Measurements from ENCODE around the gene GBF1.
"Not testable (repeated sequence)": the region's sequence is repeated elsewhere in the genome, so short reads cannot be mapped to it uniquely, and the experiment has no call there.

Gene GBF1

DNA sequence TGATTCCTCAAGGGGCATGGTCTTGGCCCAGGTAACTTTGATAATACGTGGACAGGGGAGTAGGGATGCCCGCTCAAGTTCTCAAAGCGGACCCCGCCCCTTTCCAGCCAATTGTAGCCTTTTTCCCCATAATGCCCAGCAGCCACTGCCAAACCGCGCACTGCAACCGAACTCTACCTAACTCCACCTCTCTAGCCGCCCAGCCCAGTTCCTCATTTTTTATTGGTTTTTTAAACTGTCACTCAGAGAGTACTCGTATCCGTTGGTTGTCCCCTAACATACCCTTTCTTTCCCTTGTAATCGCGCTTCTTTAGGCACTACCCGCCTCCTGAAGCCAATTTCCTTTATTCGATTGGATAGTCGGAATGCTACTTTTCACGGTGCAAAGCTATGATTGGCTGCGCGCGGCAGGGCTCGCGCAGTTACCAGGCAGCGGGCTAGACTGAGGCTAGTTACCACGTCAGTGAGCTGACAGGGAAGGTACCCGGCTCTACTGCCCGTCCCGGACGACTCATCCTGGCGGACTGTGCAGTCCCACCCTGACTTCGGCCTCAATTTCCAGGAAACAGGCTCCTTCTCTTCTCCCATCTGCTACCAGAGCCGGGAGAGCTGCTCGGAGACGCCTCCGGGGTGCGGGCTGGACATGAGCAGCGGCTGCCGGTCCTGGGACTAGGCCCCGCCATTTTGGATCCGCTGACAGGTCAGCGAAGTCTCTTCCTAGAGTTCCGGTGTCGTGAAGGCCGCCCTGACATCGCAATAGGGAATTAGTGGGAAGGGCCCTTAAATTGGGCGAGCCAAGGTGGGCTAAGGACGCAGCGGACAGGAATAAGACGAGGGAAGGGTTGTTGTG, at the start of gene GBF1:
Gene GBF1 (plus strand): TSS at position 451 of the 850 bp plus-strand sequence. CDS start 13,407 bp downstream, outside the sequence.
- DNase-seq (ENCODE audit: low read depth), result peak; percentile 100

- no peak for DNase-seq (ENCODE audit: low read depth)
Observed at GRCh38 chr10:102196893-102197292, 48.4 kb upstream of the GBF1 start.

GRCh38 chr10:102198027-102198426, 47.3 kb upstream of the GBF1 start:
- DNase-seq (ENCODE audit: low read depth), result no peak

DNA sequence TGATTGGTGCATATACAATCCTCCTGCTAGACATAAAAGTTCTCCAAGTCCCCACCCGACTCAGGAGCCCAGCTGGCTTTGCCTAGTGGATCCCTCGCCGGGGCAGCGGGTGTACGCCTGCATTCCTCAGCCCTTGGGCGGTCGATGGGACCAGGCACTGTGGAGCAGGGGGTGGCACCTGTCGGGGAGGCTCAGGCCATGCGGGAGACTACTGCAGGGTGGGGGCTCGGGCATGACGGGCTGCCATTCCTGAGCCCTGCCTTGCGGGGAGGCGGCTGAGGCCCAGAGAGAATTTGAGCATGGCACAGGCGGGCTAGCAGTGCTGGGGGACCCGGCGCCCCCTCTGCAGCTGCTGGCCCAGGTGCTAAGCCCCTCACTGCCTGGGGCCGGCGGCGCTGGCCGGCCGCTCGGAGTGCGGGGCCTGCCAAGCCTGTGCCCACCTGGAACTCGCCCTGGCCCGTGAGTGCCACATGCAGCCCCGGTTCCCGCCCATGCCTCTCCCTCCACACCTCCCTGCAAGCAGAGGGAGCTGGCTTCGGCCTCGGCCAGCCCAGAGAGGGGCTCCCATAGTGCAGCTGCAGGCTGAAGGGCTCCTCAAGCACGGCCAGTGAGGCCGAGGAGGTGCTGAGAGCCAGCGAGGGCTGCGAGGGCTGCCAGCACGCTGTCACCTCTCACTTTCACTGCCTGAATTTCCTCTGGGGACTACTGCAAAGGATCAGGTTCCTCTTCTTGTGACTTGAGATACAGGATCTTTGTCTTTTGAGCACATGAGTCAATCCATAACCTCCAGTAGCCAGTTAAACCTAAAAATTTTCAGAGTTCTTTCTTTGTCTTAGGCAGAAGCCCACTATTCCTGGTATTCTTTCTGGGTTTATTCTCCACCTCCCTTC, 44.3 kb upstream of the GBF1 start:
- no peak for DNase-seq (ENCODE audit: low read depth)

DNA sequence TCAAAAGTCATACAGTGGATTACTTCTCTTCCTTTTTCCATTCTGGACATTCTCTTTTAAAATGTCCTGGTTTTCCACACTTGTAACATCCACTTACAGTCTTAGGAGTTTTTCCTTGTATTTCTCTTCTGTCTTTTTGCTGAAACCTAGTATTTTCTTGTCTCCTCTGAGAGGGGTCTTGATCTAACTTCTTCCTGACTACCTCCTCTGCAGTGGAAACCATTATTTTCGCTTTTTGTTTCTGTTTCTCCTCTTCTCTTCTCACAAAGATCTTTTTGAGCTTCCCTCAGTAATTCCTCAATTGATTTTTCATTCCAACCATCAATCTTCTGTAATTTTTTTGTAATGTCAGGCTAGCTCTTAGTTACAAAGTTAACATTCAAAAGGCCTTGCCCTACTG, 42.9 kb upstream of the GBF1 start:
- no peak for DNase-seq (ENCODE audit: low read depth)

DNA sequence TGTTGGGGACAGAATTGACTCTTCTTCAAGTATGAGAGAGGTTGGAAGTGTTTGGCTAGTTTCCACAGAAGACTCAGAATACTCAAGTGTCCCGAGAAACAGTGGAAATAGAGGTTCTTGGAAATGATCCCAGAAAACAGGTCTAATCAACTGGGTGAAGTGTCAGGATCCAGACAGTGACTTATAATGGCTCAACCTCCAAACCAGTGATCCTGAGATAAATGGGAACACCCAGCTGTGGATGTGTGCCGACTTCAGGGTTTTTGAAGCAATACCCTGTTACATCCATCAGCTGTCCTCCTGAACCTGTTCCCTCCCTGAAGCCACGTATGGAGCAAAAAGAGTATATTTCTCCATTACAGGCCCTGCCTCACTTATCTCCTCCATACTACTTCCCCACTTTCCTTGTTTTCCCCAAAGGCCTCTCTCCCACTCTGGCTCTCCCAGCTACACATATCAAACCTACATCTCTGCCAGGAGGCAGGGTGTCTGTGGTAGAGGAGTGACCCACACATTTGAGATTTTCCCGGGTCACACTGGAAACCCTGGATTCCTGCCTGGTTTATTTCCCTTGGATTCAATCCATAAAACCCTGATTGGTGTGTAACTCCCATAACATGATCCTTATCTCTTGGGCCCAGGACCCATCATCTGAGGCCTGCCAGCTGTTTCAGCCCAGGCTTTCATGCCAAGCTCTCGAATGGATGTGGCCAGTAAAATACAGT, 36.9 kb upstream of the GBF1 start:
- no peak for DNase-seq (ENCODE audit: low read depth)

- DNase-seq (ENCODE audit: low read depth), result no peak
Observed at GRCh38 chr10:102211615-102212299, 33.6 kb upstream of the GBF1 start.

- not testable (repeated sequence) for DNase-seq (ENCODE audit: low read depth)
Observed at GRCh38 chr10:102213599-102213998, 31.7 kb upstream of the GBF1 start.

DNA sequence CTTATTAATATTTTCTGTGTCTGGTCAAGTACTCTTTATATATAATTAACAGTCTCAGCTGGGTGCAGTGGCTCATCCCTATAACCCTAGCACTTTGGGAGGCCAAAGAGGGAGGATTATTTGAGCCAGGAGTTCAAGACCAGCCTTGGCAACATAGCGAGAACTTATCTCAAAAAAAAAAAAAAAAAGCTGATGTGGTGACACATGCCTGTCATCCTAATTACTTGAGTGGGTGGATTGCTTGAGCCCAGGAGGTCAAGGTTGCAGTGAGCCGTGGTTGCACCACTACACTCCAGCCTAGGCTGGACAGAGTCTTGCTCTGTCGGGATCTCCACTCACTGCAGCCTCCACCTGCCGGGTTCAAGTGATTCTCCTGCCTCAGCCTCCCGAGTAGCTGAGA, 26.0 kb upstream of the GBF1 start:
- no peak for DNase-seq (ENCODE audit: low read depth)

GRCh38 chr10:102220612-102221011, 24.7 kb upstream of the GBF1 start:
- DNase-seq (ENCODE audit: low read depth), result no peak

DNA sequence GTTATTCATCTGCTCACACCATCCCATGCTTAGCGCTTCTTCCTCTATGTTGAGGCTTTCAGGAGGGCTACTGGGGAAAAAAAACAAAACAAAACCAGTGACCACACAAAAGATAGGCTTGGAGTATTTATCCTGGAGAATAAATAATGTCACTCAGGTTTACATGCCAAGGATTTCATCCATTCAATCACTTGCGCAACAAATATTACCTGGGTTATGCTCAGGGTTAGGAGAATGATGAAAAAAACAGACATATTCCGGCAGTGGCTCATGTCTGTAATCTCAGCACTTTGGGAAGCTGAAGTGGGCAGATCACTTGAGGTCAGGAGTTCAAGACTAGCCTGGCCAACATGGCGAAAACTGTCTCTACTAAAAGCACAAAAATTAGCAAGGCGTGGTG, 22.5 kb upstream of the GBF1 start:
- DNase-seq (ENCODE audit: low read depth), result no peak

GRCh38 chr10:102225646-102226541, 19.4 kb upstream of the GBF1 start, which contains the start of gene ELOVL3:
ELOVL3 (plus strand) TSS chr10:102226299; CDS start chr10:102226549, 250 bp downstream.
- DNase-seq (ENCODE audit: low read depth), result peak; percentile 67

GRCh38 chr10:102226542-102226870, 18.8 kb upstream of the GBF1 start:
- DNase-seq (ENCODE audit: low read depth), result no peak

- DNase-seq (ENCODE audit: low read depth), result peak; percentile 86
Observed at GRCh38 chr10:102227050-102227449, 18.3 kb upstream of the GBF1 start.

DNA sequence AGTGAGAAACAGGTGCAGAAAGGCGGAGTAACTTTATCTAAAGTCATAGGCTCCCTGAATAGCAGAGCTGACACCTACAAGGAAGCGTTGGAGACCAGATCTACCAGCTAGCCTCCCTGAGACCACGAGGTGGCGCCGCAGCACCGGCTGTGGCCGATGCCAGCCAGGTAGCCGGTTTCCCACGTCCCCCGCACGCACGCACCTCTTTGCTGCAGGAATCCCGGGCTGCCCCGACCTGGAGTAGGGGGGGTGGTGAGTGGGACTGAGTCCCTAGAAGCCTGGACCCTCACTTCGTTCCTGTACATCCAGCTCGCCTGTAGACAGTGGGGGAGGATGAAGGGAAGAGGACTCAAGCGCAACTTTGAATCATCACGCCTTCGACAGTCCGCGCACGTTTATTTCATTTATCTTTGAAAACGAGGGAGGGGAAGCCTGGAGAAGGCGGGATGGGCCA, 15.5 kb upstream of the GBF1 start:
- DNase-seq (ENCODE audit: low read depth), result no peak

- no peak for DNase-seq (ENCODE audit: low read depth)
Observed at GRCh38 chr10:102230264-102230860, 15.0 kb upstream of the GBF1 start.

- DNase-seq (ENCODE audit: low read depth), result no peak
Observed at GRCh38 chr10:102230861-102231356, 14.4 kb upstream of the GBF1 start.

DNA sequence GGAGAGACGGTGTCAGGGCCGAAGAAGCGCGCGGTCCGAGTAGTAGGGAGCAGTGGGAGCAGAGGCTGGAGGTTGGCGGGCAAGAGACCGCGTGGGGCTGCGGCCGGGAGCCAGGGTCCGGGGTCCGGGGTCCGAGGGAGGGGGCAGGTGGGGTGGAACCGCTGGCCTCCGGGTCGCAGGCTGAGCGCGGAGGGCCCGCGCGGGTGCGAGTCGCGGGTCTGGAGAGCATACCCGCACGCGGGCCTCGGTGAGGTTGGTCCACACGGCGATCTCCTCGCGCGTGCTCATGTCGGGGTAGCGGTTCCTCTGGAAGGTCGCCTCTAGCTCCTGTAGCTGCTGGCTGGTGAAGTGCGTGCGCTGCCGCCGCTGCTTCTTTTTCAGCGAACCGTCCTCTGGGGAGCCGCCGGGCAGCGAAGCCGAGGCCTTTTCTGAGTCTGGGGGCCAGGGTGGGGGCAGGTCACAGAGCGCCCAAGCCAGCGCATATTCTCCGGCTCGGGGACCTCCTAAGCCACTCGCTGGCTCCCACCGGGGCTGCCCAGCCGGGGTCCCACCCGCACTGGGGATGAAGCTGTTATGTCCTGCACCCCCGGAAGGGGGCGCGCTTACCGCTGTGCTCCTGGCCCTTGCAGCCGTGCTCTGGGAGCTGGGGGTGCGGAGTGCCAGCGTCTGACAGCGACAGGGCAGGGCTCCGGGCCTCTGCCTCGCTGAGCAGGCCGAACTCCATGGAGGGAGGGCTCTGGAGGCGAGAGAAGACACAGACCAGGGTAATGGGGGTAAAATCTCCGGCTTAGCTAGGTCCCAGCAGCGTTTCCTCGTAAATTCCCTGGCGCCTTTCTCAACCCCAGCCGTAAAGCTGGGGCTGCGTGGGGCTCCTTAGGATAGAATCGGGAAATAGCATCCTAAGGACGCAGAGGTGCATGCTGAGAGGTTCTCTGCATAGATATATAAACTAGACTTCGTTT, 13.7 kb upstream of the GBF1 start:
- DNase-seq (ENCODE audit: low read depth), result no peak

- no peak for DNase-seq (ENCODE audit: low read depth)
Observed at GRCh38 chr10:102233997-102234396, 11.3 kb upstream of the GBF1 start.
